Activated naive CD4-positive, alpha-beta T cell treated with anti-CD3 and anti-CD28 coated beads, Interleukin-2, amount 50 U/mL, for 72 hours (primary cell): ENCODE measurements around the gene RAD51AP1. TPM values are rescaled to one million over a fixed set of nuclear protein-coding genes. Genes with fewer than 3 reads are reported as not detected.
A peak's percentile ranks its signal among the peaks of the same experiment; 100 is the strongest.

Experiments used
- ATAC-seq, 2 donors: fragments of 150-1000 bp; cut with Tn5 transposase; 2 replicates each; pipeline ENCODE4 v1.10.0; 2021; ENCODE audit warnings: mild to moderate bottlenecking in 2 of 2, moderate library complexity in 2 of 2
- DNase-seq, 2 donors: peaks; one replicate each; pipeline ENCODE4 v3.0.0; 2021 to 2022; ENCODE audit warnings: low spot score in 2 of 2
- H3K27ac Mint-ChIP-seq, 2 donors: one replicate each; pipeline ENCODE4 v1.8.0; 2022; ENCODE audit warnings: mild to moderate bottlenecking in 2 of 2, mixed read lengths in 2 of 2
- H3K36me3 Mint-ChIP-seq, 2 donors: one replicate each; pipeline ENCODE4 v1.8.0; 2022; ENCODE audit warnings: mixed read lengths in 2 of 2
- H3K9me3 Mint-ChIP-seq, 2 donors: one replicate each; pipeline ENCODE4 v1.8.0; 2022; ENCODE audit warnings: mixed read lengths in 2 of 2
- total RNA-seq, 2 donors: library from RNA; stranded (reverse); gene quantifications; one replicate each; pipeline ENCODE4 v1.2.3, GENCODE V29; 2022

Gene RAD51AP1
- total RNA-seq, 2 donors from 2014 or later = 50.7 to 102 TPM

GRCh38 chr12:4569261-4569660, 30.6 kb downstream of the RAD51AP1 start:
- Mint-ChIP-seq H3K36me3 (no peaks in the 10 kb centered on the region), H3K27ac (no peak overlapping the region), H3K9me3 (no peaks in the 10 kb centered on the region)
- no peak for ATAC-seq
- no peak for DNase-seq

- no peaks in the 10 kb centered on the region for H3K9me3 Mint-ChIP-seq
- no peak for ATAC-seq
- no peak overlapping the region for H3K27ac Mint-ChIP-seq
- no peaks in the 10 kb centered on the region for H3K36me3 Mint-ChIP-seq
- DNase-seq = no peak
Observed at GRCh38 chr12:4572680-4573079, 34.0 kb downstream of the RAD51AP1 start.

- H3K36me3 Mint-ChIP-seq = no peaks in the 10 kb centered on the region
- no peak for ATAC-seq
- no peaks in the 10 kb centered on the region for H3K9me3 Mint-ChIP-seq
- no peak for DNase-seq
- H3K27ac Mint-ChIP-seq = no peak overlapping the region
Observed at GRCh38 chr12:4579305-4580102, 40.8 kb downstream of the RAD51AP1 start.

- no peaks in the 10 kb centered on the region for H3K36me3 Mint-ChIP-seq
- no peak for DNase-seq
- H3K9me3 Mint-ChIP-seq = no peaks in the 10 kb centered on the region
Observed at GRCh38 chr12:4580281-4580688, 41.6 kb downstream of the RAD51AP1 start.

GRCh38 chr12:4584281-4584680, 45.6 kb downstream of the RAD51AP1 start:
- H3K36me3 Mint-ChIP-seq = no peaks in the 10 kb centered on the region
- DNase-seq (no peak), ATAC-seq (no peak)
- no peaks in the 10 kb centered on the region for H3K9me3 Mint-ChIP-seq
- no peak overlapping the region for H3K27ac Mint-ChIP-seq

More at GRCh38 chr12:4580281-4580688, 41.6 kb downstream of the RAD51AP1 start:
- no peak overlapping the region for H3K27ac Mint-ChIP-seq
- no peak for ATAC-seq

GRCh38 chr12:4584896-4585295, 46.2 kb downstream of the RAD51AP1 start:
- H3K36me3 Mint-ChIP-seq = no peaks in the 10 kb centered on the region

GRCh38 chr12:4586500-4586899, 47.8 kb downstream of the RAD51AP1 start:
- Mint-ChIP-seq H3K9me3 (no peaks in the 10 kb centered on the region), H3K27ac (no peak overlapping the region), H3K36me3 (no peaks in the 10 kb centered on the region)
- ATAC-seq (no peak), DNase-seq (no peak)

More at GRCh38 chr12:4584896-4585295, 46.2 kb downstream of the RAD51AP1 start:
- DNase-seq (no peak), ATAC-seq (no peak)
- no peaks in the 10 kb centered on the region for H3K9me3 Mint-ChIP-seq
- no peak overlapping the region for H3K27ac Mint-ChIP-seq

- H3K9me3 Mint-ChIP-seq = no peaks in the 10 kb centered on the region
- H3K27ac Mint-ChIP-seq = no peak overlapping the region
- H3K36me3 Mint-ChIP-seq = no peaks in the 10 kb centered on the region
- ATAC-seq = no peak
- no peak for DNase-seq
Observed at GRCh38 chr12:4587108-4587507, 48.4 kb downstream of the RAD51AP1 start.

GRCh38 chr12:4588916-4589315, 50.2 kb downstream of the RAD51AP1 start:
- Mint-ChIP-seq H3K27ac (no peak overlapping the region), H3K9me3 (no peaks in the 10 kb centered on the region), H3K36me3 (no peaks in the 10 kb centered on the region)
- ATAC-seq (no peak), DNase-seq (no peak)

- no peaks in the 10 kb centered on the region for H3K36me3 Mint-ChIP-seq
- no peaks in the 10 kb centered on the region for H3K9me3 Mint-ChIP-seq
- ATAC-seq = no peak
- DNase-seq = no peak
- H3K27ac Mint-ChIP-seq = no peak overlapping the region
Observed at GRCh38 chr12:4589941-4590340, 51.3 kb downstream of the RAD51AP1 start.

- no peak for DNase-seq
- no peaks in the 10 kb centered on the region for H3K9me3 Mint-ChIP-seq
- no peak overlapping the region for H3K27ac Mint-ChIP-seq
- H3K36me3 Mint-ChIP-seq = no peaks in the 10 kb centered on the region
- ATAC-seq = no peak
Observed at GRCh38 chr12:4591180-4591687, 52.5 kb downstream of the RAD51AP1 start.

- no peak overlapping the region for H3K27ac Mint-ChIP-seq
- H3K36me3 Mint-ChIP-seq = no peaks in the 10 kb centered on the region
- no peak for ATAC-seq
- H3K9me3 Mint-ChIP-seq = no peaks in the 10 kb centered on the region
- DNase-seq = no peak
Observed at GRCh38 chr12:4595881-4596280, 57.2 kb downstream of the RAD51AP1 start.

GRCh38 chr12:4603421-4603820, 64.7 kb downstream of the RAD51AP1 start:
- no peaks in the 10 kb centered on the region for H3K9me3 Mint-ChIP-seq
- H3K27ac Mint-ChIP-seq = no peak overlapping the region
- peaks cover 0 to 6% of the 10 kb centered on the region in 2 donors for H3K36me3 Mint-ChIP-seq
- ATAC-seq (no peak), DNase-seq (no peak)

- no peak for DNase-seq
- H3K36me3 Mint-ChIP-seq = peaks cover 0 to 6% of the 10 kb centered on the region in 2 donors
- no peak overlapping the region for H3K27ac Mint-ChIP-seq
- H3K9me3 Mint-ChIP-seq = no peaks in the 10 kb centered on the region
- ATAC-seq = no peak
Observed at GRCh38 chr12:4603946-4604345, 65.3 kb downstream of the RAD51AP1 start.

GRCh38 chr12:4604684-4605193, 66.0 kb downstream of the RAD51AP1 start:
- H3K36me3 Mint-ChIP-seq = peaks cover 0 to 6% of the 10 kb centered on the region in 2 donors
- peak overlapping the region; percentile 87 to 90 for H3K27ac Mint-ChIP-seq
- no peaks in the 10 kb centered on the region for H3K9me3 Mint-ChIP-seq
- DNase-seq (peak; percentile 81 to 85), ATAC-seq (peak; percentile 94 to 97)

GRCh38 chr12:4607056-4607455, 68.4 kb downstream of the RAD51AP1 start:
- peaks cover 0 to 6% of the 10 kb centered on the region in 2 donors for H3K36me3 Mint-ChIP-seq
- H3K9me3 Mint-ChIP-seq = no peaks in the 10 kb centered on the region
- no peak for ATAC-seq
- DNase-seq = no peak
- peak overlapping the region in 1 of 2 donors; percentile 44 for H3K27ac Mint-ChIP-seq

GRCh38 chr12:4609071-4609470, 70.4 kb downstream of the RAD51AP1 start:
- no peak overlapping the region for H3K27ac Mint-ChIP-seq

More at GRCh38 chr12:4609071-4609470, 70.4 kb downstream of the RAD51AP1 start:
- DNase-seq (no peak), ATAC-seq (no peak)
- Mint-ChIP-seq H3K36me3 (peaks cover 0 to 6% of the 10 kb centered on the region in 2 donors), H3K9me3 (no peaks in the 10 kb centered on the region)
